GM18505 (cell line): ENCODE results near the gene PTPRG.
A peak's percentile ranks its signal among the peaks of the same experiment; 100 is the strongest.

Source experiments
- ATAC-seq: cut with Tn5 transposase; IDR thresholded peaks from one replicate; pipeline ENCODE4 v1.9.1; 2021; ENCODE audit not compliant: unreplicated experiment
- POLR2A ChIP-seq: IDR thresholded peaks from 4 replicates; pipeline ENCODE4 v1.6.1; 2011; ENCODE audit warnings: borderline replicate concordance; ENCODE audit not compliant: insufficient read depth, insufficient read length; ENCODE audit errors: extremely low read depth

Gene PTPRG

DNA sequence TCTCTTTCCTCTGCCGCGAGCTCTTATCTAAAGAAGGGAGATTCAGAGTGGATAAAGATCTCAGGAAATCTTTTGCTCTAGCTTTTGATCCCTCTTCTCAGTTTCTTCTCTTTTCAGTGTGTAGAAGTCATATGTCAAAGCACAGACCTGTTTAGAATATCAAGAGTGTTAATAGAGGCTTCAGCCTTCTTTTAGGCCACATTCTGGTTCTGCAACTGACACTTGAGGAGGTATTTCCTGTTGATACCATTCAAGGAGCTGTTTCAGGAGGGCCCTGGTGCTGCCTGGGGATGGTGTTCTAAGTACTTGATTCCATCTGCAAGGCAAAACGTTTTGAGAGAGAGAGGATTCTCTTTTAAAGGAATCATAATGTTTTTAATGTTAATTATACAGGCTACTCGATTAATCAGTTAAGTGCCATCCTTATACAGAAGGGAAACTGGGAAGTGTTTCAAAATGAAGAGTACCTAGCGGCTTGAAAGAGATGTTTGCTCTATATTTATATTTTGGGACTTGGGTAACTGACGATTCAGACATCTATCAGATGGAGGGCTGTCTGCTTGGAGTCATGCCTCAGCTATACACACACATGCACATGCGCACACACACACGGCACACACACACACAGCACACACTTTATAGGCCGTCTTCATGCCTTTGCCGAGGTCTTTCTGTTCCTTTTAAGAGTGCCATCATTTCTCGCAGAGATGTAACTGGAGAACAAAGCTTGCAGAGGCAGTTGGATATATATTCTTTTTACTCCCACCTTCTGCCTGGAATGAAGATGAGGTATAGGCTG is 313.9 kb downstream of the PTPRG start:
- ATAC-seq, result no peak
- no peak for TF ChIP-seq POLR2A

- TF ChIP-seq POLR2A, result no peak
- ATAC-seq, result no peak
These were observed 314.8 kb downstream of the PTPRG start for GRCh38 chr3:61875976-61876671.

- no peak for ATAC-seq
- TF ChIP-seq POLR2A, result no peak
These were observed 315.4 kb downstream of the PTPRG start for GRCh38 chr3:61876797-61877196.

- no peak for TF ChIP-seq POLR2A
- peak; percentile 87 for ATAC-seq
These were observed 316.2 kb downstream of the PTPRG start for GRCh38 chr3:61877359-61878138.

DNA sequence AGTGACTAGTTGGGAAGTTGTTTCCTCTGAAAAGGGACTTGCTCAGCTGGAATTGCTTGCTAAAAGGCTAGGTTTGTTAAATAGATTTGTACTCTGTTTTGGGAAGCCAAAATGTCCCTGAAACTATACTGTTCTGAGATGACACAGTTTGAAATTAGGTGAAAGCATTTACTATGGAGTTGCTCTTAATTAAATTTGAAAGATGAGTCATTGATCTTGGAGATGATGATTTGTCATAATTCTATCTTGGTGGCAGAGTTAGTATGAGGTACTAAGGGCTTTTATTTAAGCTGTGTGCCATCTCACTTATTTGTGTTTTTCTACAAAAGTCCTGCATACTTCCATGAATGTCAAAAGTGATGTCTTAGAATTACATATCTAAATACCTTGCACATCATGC is 320.9 kb downstream of the PTPRG start:
- TF ChIP-seq POLR2A, result no peak
- ATAC-seq, result no peak

- no peak for TF ChIP-seq POLR2A
- no peak for ATAC-seq
These were observed 323.4 kb downstream of the PTPRG start for GRCh38 chr3:61884794-61885193.

DNA sequence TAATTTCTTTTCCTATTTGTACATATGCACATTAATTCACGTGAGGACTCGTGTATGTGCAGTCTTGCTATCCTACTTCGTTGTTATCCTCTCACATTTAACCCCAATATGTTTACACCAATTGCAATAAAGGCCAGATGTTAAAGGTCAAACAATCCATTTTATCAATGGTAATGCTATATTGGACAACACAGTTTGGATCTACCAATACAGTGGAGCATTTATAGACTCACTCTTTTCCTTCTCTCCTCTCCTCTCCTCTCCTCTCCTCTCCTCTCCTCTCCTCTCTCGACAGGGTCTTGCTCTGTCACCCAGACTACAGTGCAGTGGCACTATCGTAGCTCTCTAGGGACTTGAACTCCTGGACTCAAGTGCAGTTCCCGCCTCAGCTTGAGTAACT is 324.0 kb downstream of the PTPRG start:
- ATAC-seq, result no peak
- TF ChIP-seq POLR2A, result no peak

DNA sequence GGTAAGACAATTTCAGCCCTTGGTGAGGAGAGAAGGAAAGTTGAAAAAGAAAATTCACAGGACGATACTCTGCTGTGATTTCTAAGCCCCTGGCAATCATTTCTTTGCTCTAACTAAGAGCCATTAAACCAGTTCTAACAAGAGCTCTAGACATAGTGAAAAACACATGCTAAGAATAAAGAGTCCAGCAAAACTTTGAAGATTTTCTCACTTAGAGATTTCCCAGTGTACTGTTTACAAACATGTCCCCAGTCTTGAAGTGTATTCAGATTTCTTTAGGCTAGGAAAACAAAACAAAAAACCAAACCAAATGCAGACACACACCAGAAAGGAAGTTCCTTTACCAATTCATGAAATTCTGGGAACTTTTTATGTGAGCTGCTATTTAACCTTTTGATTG is 325.8 kb downstream of the PTPRG start:
- no peak for ATAC-seq

DNA sequence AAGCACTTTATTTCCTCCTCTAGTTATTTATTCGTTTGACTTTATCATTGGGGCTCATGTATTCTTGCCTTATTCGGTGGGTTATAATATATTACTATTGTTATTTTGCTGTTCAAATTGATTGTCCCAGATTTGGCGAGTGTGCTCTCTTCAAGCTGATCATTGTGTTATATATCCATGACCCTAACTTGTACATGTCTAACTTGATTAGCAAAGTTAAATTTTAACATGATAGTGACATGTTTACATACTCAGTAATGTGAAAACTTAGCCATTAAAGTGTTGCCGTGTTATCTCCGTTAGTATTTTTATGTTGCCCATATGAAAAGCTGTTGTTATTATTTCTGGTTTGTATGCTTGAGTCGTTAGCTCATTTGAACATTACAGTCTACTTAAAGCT is 327.9 kb downstream of the PTPRG start:
- no peak for ATAC-seq
- TF ChIP-seq POLR2A, result no peak

More for the DNA sequence above, 325.8 kb downstream of the PTPRG start:
- no peak for TF ChIP-seq POLR2A

DNA sequence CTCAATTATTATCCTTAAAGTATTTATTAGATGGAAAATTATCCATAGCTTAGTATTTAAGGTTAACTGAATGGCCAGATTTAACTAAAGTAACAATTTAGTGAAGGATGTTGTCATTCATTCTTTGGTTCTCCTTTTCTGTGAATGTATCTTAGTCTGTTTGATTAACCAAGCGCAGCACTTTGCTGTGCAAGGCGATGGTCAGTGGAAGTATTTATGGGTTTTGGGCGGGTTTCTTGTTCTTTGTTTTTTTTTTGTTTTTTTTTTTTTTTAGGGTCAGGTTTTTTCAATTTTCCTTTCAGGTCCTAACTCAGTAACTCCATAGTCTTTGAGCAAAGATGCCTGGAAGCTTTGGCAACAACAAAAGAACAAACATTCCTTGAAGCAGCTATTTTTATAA is 328.8 kb downstream of the PTPRG start:
- no peak for TF ChIP-seq POLR2A
- no peak for ATAC-seq

GRCh38 chr3:61890586-61890985 is 329.2 kb downstream of the PTPRG start:
- no peak for TF ChIP-seq POLR2A
- ATAC-seq, result no peak

GRCh38 chr3:61892891-61893290 is 331.5 kb downstream of the PTPRG start:
- no peak for ATAC-seq
- TF ChIP-seq POLR2A, result no peak

- TF ChIP-seq POLR2A, result no peak
- ATAC-seq, result no peak
These were observed 332.6 kb downstream of the PTPRG start for GRCh38 chr3:61893840-61894566.
